HG03139 (cell line): ENCODE results near the gene MYORG.

Source experiments
- ATAC-seq: cut with Tn5 transposase; IDR thresholded peaks from one replicate; pipeline ENCODE4 v1.9.1; 2021; ENCODE audit not compliant: unreplicated experiment

The MYORG gene

GRCh38 chr9:34376596-34377403, at the start of gene MYORG:
TSS of gene MYORG (minus strand) at chr9:34376898. CDS start at chr9:34372943, 3,955 bp downstream.
- ATAC-seq = peak; percentile 73

GRCh38 chr9:34419716-34420504, 43.2 kb upstream of the MYORG start:
- no peak for ATAC-seq

- ATAC-seq = no peak
Observed at GRCh38 chr9:34417734-34418133, 41.0 kb upstream of the MYORG start.

- no peak for ATAC-seq
Observed at GRCh38 chr9:34413231-34413852, 36.6 kb upstream of the MYORG start.

GRCh38 chr9:34412336-34412735, 35.6 kb upstream of the MYORG start:
- no peak for ATAC-seq

GRCh38 chr9:34409154-34409553, 32.5 kb upstream of the MYORG start:
- ATAC-seq = no peak

GRCh38 chr9:34408173-34408572, 31.5 kb upstream of the MYORG start:
- ATAC-seq = no peak

- ATAC-seq = no peak
Observed at GRCh38 chr9:34406219-34406618, 29.5 kb upstream of the MYORG start.

- no peak for ATAC-seq
Observed at GRCh38 chr9:34405719-34406118, 29.0 kb upstream of the MYORG start.

- no peak for ATAC-seq
Observed at GRCh38 chr9:34403554-34404380, 27.1 kb upstream of the MYORG start.

- ATAC-seq = no peak
Observed at GRCh38 chr9:34400686-34401602, 24.2 kb upstream of the MYORG start.

- no peak for ATAC-seq
Observed at GRCh38 chr9:34400275-34400674, 23.6 kb upstream of the MYORG start.

GRCh38 chr9:34399729-34400128, 23.0 kb upstream of the MYORG start:
- no peak for ATAC-seq

- ATAC-seq = no peak
Observed at GRCh38 chr9:34398875-34399274, 22.2 kb upstream of the MYORG start.

- ATAC-seq = no peak
Observed at GRCh38 chr9:34396276-34397214, 19.8 kb upstream of the MYORG start.

GRCh38 chr9:34392511-34392910, 15.8 kb upstream of the MYORG start:
- no peak for ATAC-seq

GRCh38 chr9:34387239-34387638, 10.5 kb upstream of the MYORG start:
- ATAC-seq = no peak

GRCh38 chr9:34386656-34387055, 10.0 kb upstream of the MYORG start:
- ATAC-seq = no peak
